ENCODE measurements around the gene RAB42.
A peak's percentile ranks its signal among the peaks of the same experiment; 100 is the strongest.
"Not testable (repeated sequence)": the region's sequence is repeated elsewhere in the genome, so short reads cannot be mapped to it uniquely, and the experiment has no call there.

The RAB42 gene

GRCh38 chr1:28582248-28582615 lies 9.8 kb upstream of the RAB42 start:
- no peak for DNase-seq (ENCODE audit: low read depth in 1 of 2, low spot score in 1 of 2)

GRCh38 chr1:28586585-28587391 lies 5.3 kb upstream of the RAB42 start:
- DNase-seq (ENCODE audit: low read depth in 1 of 2, low spot score in 1 of 2) = not testable (repeated sequence)

GRCh38 chr1:28592321-28593071 lies 431 bp downstream of the RAB42 start:
- DNase-seq (ENCODE audit: low read depth in 1 of 2, low spot score in 1 of 2) = no peak

GRCh38 chr1:28593988-28594356 lies 1.9 kb downstream of the RAB42 start:
- not testable (repeated sequence) for DNase-seq (ENCODE audit: low read depth in 1 of 2, low spot score in 1 of 2)

GRCh38 chr1:28594686-28595411 lies 2.8 kb downstream of the RAB42 start:
- not testable (repeated sequence) for DNase-seq (ENCODE audit: low read depth in 1 of 2, low spot score in 1 of 2)

- no peak for DNase-seq (ENCODE audit: low read depth in 1 of 2, low spot score in 1 of 2)
Observed at GRCh38 chr1:28595412-28596191, 3.5 kb downstream of the RAB42 start.

GRCh38 chr1:28596276-28596675 lies 4.2 kb downstream of the RAB42 start:
- DNase-seq (ENCODE audit: low read depth in 1 of 2, low spot score in 1 of 2) = not testable (repeated sequence)

GRCh38 chr1:28601696-28602095 lies 9.6 kb downstream of the RAB42 start:
- no peak for DNase-seq (ENCODE audit: low read depth in 1 of 2, low spot score in 1 of 2)

GRCh38 chr1:28602536-28603439 lies 10.7 kb downstream of the RAB42 start:
- no peak for DNase-seq (ENCODE audit: low read depth in 1 of 2, low spot score in 1 of 2)

GRCh38 chr1:28604411-28604810 lies 12.3 kb downstream of the RAB42 start:
- DNase-seq (ENCODE audit: low read depth in 1 of 2, low spot score in 1 of 2) = no peak

GRCh38 chr1:28604962-28605361 lies 12.9 kb downstream of the RAB42 start:
- DNase-seq (ENCODE audit: low read depth in 1 of 2, low spot score in 1 of 2) = no peak

GRCh38 chr1:28606771-28607170 lies 14.7 kb downstream of the RAB42 start:
- no peak for DNase-seq (ENCODE audit: low read depth in 1 of 2, low spot score in 1 of 2)

GRCh38 chr1:28613175-28613574 lies 21.1 kb downstream of the RAB42 start:
- DNase-seq (ENCODE audit: low read depth in 1 of 2, low spot score in 1 of 2) = no peak

GRCh38 chr1:28631713-28632112 lies 39.6 kb downstream of the RAB42 start:
- DNase-seq (ENCODE audit: low read depth in 1 of 2, low spot score in 1 of 2) = no peak

- DNase-seq (ENCODE audit: low read depth in 1 of 2, low spot score in 1 of 2) = no peak
Observed at GRCh38 chr1:28632560-28632959, 40.5 kb downstream of the RAB42 start.

- DNase-seq (ENCODE audit: low read depth in 1 of 2, low spot score in 1 of 2) = peak in 1 of 2 donors; percentile 4
Observed at GRCh38 chr1:28640766-28641165, 48.7 kb downstream of the RAB42 start.

GRCh38 chr1:28642056-28642846 lies 50.2 kb downstream of the RAB42 start:
- peak in 1 of 2 donors; percentile 2 for DNase-seq (ENCODE audit: low read depth in 1 of 2, low spot score in 1 of 2)

GRCh38 chr1:28642847-28643635 lies 51.0 kb downstream of the RAB42 start, which contains the start of gene TAF12:
Gene TAF12 (minus strand): TSS chr1:28643067. CDS start chr1:28622081, 20,986 bp downstream.
- peak; percentile 78 to 90 for DNase-seq (ENCODE audit: low read depth in 1 of 2, low spot score in 1 of 2)

All from activated T-helper 1 cell treated with anti-CD3 and anti-CD28 coated beads, Interleukin-2, amount 50 U/mL, for 16 hours (primary cell).